Measurements from ENCODE around the gene SDK2. TPM values are rescaled to one million over a fixed set of nuclear protein-coding genes. Genes with fewer than 3 reads are reported as not detected.

Gene SDK2
- total and polyA plus RNA-seq, 2 of the 4 experiments (the other 2 are of a cell fraction): under 0.01 to 0.03 TPM

DNA sequence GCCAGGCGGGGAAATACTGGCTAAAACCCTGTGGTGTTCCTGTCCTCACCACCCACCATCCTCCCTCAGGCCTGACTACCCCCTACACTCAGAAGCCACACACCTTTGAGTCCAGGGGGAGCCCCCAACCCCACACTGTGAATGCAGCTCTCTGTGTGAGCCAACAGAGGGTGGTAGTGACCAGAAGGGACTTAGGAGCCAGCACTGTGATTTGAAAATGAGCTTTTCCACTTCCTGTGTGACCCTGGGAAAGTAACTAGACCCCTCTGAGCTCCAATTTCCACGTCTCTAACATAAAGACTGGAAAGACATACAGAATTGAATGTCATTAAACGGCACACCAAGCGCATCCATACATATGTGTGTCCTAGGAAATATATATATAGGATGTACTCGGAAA is 58.7 kb downstream of the SDK2 start:
- Histone ChIP-seq H2AK9ac (replicated peaks; ENCODE audit: low read depth, low read length, poor library complexity) (no peak overlapping the region), H4K8ac (ENCODE audit: low read depth in 2 of 2, low read length in 2 of 2) (no peak overlapping the region), H3K56ac (ENCODE audit: extremely low read depth, insufficient read depth, low read length) (no peak overlapping the region), H2BK15ac (ENCODE audit: low read depth, low read length) (no peak overlapping the region), H3K79me1 (ENCODE audit: low read depth in 1 of 2, low read length in 2 of 2) (no peaks in the 10 kb centered on the region), H3K36me3 (ENCODE audit: control insufficient read depth, insufficient read depth, low read length) (no peaks in the 10 kb centered on the region), H3K9me3 (ENCODE audit: control insufficient read depth, insufficient read depth, low read length) (0 out of 2 replicates have a peak, but pooled peaks cover 3% of the 10 kb centered on the region), H4K20me1 (ENCODE audit: insufficient read depth, low read length) (no peaks in the 10 kb centered on the region), H3K14ac (replicated peaks; ENCODE audit: low read depth, low read length) (no peak overlapping the region), H3K4me2 (ENCODE audit: low read depth, low read length) (no peak overlapping the region), H3K18ac (ENCODE audit: low read depth, low read length) (no peak overlapping the region), H3K4ac (ENCODE audit: low read depth, low read length) (no peak overlapping the region), H2AK5ac (ENCODE audit: low read depth, low read length) (no peak overlapping the region), H2BK5ac (ENCODE audit: low read depth, low read length, poor library complexity, severe bottlenecking) (no peak overlapping the region), H4K91ac (ENCODE audit: insufficient read depth, low read depth, low read length) (no peak overlapping the region), H3K4me1 (ENCODE audit: control insufficient read depth, insufficient read depth, low read length) (no peaks in the 10 kb centered on the region), H3K23ac (ENCODE audit: low read depth, low read length) (no peak overlapping the region), H4K5ac (ENCODE audit: low read depth, low read length) (no peak overlapping the region), H2AFZ (replicated peaks; ENCODE audit: low read length, poor library complexity) (no peak overlapping the region), H3K27ac (ENCODE audit: insufficient read depth, low read length) (no peak overlapping the region), H2BK20ac (ENCODE audit: low read depth, low read length) (no peak overlapping the region), H2BK120ac (ENCODE audit: low read depth, low read length) (no peak overlapping the region), H3K9ac (ENCODE audit: low read depth, low read length) (no peak overlapping the region), H3K9me1 (ENCODE audit: insufficient read depth, low read length) (no peaks in the 10 kb centered on the region), H3K27me3 (ENCODE audit: control insufficient read depth, insufficient read depth, low read length) (no peaks in the 10 kb centered on the region), H3K4me3 (ENCODE audit: insufficient read depth, low read depth, low read length) (no peak overlapping the region)
- in situ Hi-C loops (cut with MboI; ENCODE audit: low sequenced_read_pairs): no loop called here
- no peak for TF ChIP-seq MXI1 (IDR thresholded peaks at IDR 0.05; ENCODE audit: borderline replicate concordance, low read depth, low read length)
- no peak for TF ChIP-seq RCOR1 (IDR thresholded peaks at IDR 0.05; ENCODE audit: insufficient replicate concordance, low read length)
- dilution Hi-C loops (cut with HindIII; ENCODE audit: low sequenced_read_pairs, unreplicated experiment): no loop called here
- no peak for DNase-seq
- ATAC-seq (ENCODE audit: low read depth): no peak
- ChIA-PET CTCF (no interaction called here), POLR2A (ENCODE audit: unreplicated experiment) (no interaction called here)
- intact Hi-C loops (cut with micrococcal nuclease): no loop called here
- BruUV-seq (replicated peaks): no TSS peak
- no CpG with 5 or more reads among the region's 5 CpGs for WGBS, 2 experiments (ENCODE audit: extremely low coverage in 2 of 2, insufficient read length in 1 of 2)
